Astrocyte of the hippocampus (primary cell): Measurements from ENCODE around the gene ANAPC10.
A peak's percentile ranks its signal among the peaks of the same experiment; 100 is the strongest.
"Not testable (repeated sequence)": the region's sequence is repeated elsewhere in the genome, so short reads cannot be mapped to it uniquely, and the experiment has no call there.

Experiments
- DNase-seq: peaks from one replicate; pipeline ENCODE4 v3.0.0; 2011; ENCODE audit warnings: low read depth, low spot score

Gene ANAPC10, protein sequence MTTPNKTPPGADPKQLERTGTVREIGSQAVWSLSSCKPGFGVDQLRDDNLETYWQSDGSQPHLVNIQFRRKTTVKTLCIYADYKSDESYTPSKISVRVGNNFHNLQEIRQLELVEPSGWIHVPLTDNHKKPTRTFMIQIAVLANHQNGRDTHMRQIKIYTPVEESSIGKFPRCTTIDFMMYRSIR

GRCh38 chr4:145097821-145098674 is at the start of gene ANAPC10, which contains the start of gene ABCE1:
TSS of gene ANAPC10 (minus strand) at chr4:145098196. CDS start at chr4:145096099, 2,097 bp downstream.
TSS of gene ABCE1 (plus strand) at chr4:145098311. CDS start at chr4:145104413, 6,102 bp downstream.
- peak; percentile 99 for DNase-seq

- not testable (repeated sequence) for DNase-seq
Measured at GRCh38 chr4:145136219-145136618, 38.2 kb upstream of the ANAPC10 start.

DNA sequence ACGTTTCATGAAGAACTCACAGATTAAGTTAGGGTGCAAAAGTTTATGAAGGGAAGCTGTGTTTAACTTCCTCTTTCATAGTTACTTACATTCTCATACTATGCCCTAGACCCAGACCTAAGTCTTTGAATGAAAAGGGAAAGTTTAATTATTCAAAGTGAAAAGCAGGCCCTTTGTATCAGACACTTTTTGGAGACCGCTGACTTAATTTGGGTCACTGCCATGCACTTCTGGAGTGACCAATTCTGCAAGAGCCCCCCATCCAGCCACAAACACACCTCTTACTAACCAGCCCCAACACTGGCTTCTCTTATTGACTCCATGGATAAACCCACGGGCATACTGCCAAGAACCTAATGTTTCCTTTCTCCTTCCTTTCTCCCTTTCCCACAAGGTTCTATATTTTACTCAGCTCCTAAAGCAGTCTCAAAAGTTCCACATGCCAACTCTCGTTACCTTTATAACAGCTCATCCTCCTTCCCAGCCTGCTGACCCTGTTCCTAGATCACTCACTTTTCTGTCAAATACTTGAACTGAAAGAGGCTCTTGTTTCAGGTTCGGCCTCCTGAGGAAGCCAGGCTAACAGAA is 34.6 kb upstream of the ANAPC10 start:
- DNase-seq = peak; percentile 76

GRCh38 chr4:145131848-145132247 is 33.9 kb upstream of the ANAPC10 start:
- no peak for DNase-seq

DNA sequence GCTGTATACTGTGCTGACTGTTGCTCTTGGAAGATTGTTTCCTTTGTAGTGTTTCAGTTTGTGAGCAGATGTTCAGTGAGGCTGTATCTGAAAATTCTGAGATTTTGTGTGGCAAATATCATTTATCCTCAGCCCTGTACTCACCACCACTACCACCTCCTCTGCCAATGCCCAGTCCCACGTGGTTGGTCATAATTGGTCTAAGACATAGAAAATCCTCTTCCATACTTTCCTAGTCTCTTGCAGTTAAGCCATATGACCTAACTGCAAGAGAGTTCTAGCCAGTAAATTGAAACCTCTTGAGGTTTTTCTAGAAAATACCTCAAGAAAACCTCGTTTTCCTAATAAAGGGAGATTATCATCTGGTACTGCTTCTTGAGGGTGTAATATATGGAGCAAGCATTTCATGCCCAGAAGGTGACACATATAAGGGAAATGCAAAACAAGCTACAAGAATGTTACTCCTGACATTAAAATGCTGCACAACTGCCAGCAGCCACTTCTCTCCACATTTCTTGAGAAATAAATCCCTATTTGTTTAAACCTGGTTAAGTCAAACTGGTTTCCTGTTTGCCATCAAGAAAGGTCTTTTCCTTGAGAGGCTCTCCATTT is 32.9 kb upstream of the ANAPC10 start:
- DNase-seq = peak; percentile 86

DNA sequence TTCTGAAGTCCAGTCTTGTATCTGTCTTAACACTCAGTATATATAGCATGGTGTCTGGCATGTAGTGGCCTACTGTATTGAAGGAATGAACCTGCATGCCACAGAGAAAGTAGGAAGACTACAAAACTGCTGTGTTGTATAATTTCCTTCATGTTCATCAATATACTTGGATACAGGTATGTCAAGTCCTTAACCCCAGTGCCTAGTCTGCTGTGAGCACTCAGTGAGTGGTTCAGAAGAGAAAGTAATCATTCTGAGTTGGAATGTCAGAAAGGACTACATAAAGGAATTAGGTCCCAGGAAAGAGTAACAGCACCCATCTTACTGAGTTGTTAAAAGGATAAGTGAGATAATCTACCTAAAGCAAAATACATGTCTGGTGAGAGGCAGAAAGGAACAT is 32.1 kb upstream of the ANAPC10 start:
- DNase-seq = no peak

DNA sequence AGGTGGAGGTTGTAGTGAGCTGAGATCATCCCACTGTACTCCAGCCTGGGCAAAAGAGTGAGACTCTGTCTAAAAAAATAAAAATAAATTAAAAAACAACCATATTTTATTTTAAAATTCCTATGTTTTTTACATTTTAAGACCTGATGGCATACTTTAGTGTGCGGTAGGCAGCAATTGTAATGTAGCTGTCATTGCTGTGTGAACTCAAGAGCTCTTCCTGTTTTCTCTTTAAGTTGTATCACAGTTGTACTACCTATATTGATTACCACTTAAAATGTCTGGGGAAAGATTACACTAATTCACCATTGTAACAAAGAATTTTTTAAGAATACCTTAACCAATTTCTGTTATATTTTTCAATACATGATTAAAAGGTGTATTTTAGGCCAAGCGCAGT is 27.4 kb upstream of the ANAPC10 start:
- DNase-seq = no peak

DNA sequence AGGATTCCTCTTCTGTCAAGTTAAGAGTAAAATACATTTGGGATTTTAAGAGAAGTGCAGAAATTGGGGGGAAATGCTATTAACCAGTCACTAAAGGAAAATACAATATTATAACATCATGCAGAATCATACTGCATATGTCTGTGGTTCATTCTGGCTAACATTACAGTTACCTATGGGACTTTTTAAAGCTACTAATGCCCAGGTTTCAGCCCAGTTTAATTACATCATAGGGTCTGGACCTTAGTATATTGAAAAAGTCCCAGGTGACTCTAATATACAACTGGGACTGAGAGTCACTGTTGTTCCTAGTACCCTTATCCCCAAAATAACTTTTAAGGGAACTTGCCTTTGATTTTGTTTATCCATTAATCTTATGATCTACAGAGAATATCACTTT is 10.1 kb upstream of the ANAPC10 start:
- no peak for DNase-seq

DNA sequence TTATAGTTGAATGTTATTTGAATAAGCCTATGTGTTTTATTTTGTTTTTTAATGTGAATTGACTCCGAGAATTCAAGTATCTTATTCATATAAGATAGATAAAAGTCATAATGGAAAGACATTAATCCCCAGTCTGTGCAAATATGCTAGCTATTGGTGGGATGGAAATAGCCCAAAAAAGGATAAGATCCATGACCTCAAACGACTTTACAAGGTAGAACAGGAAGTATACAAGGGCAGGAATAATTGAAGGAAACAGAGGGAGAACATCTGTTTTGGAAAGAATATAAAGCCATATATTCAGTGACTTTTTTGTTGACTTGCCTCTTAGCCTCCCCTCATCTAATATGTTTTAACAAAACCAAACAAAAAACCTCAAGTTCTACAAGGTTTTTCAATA is 9.1 kb upstream of the ANAPC10 start:
- DNase-seq = no peak

GRCh38 chr4:145103496-145103895 is 5.5 kb upstream of the ANAPC10 start:
- no peak for DNase-seq

DNA sequence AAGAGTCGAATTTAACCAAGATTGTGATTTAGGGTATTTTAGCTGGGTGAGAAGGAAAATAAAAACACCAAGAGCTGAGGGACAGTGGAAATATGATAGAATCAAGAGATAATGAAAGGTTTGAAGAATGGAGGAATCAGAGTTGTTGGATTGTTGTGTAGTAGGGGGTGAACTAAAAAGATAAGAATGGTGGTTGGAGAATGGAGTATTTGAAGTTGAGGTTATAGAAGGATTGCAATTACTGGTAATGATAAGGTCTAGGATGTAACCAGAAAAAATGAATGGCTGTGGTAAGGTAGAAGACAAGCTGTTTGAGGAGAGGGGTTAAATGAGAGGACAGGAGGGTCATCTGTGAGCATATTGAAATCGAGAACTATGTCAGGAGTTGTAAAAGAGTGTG is 4.6 kb upstream of the ANAPC10 start:
- DNase-seq = no peak

DNA sequence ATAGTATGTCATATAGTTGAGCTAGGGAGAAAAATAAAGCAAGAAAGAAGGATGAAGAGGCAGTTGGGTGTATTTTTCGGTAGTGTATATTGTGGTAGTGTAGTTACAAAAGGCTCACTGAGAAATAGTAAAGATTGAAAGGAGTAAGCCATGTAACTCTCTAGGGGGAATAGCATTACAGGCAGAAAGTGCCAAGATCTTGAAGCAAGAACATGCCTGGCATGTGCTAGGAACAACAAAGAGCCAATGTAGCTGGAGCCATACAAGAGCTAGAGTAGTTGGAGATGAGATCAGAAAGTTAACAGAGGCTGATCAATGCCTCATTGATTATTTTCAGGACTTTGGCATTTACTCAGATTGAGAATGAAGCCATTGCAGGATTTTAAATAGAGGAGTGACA is 3.1 kb upstream of the ANAPC10 start:
- no peak for DNase-seq

DNA sequence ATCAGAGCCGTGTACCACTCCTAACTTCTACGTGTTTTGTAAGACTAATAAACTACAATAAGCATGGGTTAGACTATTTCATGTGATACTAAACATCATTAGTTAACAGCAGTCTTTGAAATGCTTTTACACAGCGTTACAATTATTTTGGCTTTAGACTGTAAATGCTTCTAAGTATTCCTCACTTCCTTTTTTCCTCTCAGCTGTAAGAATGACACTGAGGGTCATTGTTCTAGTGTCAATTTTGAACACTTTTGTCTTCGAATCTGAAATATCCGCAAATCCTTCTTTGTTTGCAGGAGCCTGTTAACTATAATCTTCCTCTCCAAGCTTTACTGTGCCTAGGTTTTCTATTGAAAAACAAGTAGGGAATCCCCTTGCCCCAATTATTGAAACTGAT is 1.7 kb upstream of the ANAPC10 start:
- peak; percentile 11 for DNase-seq

- DNase-seq = peak; percentile 69
Measured at GRCh38 chr4:145098675-145099037, 660 bp upstream of the ANAPC10 start.

DNA sequence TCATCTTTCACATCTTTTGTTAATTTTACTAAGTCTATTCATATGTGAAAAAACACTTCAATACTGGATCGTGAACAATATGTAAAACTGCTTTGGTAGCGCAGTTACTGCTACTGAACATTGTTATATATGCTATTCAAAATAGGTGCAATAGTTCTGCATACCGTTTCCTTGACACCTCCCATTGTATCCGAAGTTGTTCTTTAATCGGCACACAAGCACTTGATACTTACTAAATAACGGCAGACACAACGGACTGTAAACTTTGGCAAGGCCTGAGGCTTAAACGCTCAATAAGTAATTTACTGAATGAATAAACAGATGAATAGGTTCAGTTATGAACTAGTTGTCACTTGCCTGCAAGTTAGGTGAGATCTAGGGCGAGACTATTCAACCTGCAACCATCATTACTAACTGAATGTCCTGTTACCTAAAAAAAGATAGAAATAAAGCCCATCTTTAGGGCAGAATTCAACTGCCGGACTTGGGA is 620 bp downstream of the ANAPC10 start:
- DNase-seq = no peak

DNA sequence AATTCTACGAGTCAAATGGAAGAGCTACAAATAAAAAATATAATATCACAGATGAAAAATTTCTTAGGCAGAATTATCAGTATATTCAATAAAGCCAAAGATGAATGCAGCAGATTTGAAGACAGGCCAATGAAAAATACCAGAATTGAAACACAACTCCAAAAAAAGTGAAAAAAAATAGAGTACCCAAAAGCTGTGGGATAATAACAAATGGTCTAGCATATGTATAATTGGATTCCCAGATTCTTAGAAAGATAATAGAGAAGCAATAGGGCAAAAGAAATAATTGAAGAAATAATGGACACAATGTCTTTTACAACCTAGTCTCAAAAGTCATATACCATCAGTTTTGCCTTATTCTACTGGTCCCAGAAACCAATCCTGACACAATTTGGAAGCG is 4.4 kb downstream of the ANAPC10 start:
- no peak for DNase-seq

- DNase-seq = no peak
Measured at GRCh38 chr4:145090380-145090779, 7.6 kb downstream of the ANAPC10 start.

DNA sequence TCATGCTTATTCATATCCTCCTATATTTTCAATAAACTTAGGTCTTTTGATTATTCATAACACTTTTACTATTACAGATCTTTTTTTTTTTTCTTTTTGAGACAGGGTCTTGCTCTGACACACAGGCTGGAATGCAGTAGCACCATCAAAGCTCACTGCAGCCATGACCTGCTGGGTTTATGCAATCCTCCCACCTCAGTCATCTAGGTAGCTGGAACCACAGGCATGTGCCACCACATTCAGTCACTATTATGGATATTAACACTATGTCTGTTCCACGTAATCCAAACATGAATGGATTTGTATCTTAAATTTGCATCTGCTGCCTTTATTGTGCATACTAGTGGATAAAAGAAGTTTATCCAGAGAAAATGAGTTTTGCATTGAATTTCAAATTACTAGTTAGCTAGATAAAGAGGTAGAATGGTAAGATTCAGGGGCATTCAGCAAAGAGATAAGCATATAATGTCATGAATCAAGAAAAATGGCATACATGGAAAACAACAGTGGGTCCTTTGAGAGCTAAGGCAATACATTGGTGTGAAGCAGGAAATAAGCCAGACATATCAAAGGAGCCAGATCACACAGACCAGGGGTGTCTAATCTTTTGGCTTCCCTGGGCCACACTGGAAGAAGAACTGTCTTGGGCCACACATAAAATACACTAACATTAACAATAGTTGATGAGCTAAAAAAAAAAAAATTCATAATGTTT is 13.9 kb downstream of the ANAPC10 start:
- peak; percentile 84 for DNase-seq

GRCh38 chr4:145081756-145082155 is 16.2 kb downstream of the ANAPC10 start:
- DNase-seq = no peak

DNA sequence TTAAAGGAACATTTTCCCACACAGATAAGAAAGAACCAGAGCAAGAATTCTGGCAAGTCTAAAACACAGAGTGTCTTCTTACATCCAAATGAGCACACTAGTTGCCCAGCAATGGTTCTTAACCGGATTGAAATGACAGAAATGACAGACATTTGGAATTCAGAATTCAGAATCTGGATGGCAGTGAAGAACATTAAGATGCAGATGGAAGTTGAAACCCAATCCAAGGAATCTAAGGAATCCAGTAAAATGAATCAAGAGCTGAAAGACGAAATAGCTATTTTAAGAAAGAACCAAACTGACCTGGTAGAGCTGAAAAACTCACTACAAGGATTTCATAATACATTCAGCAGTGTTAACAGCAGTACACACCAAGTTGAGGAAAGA is 21.5 kb downstream of the ANAPC10 start:
- DNase-seq = peak; percentile 31

- no peak for DNase-seq
Measured at GRCh38 chr4:145075742-145076468, 22.1 kb downstream of the ANAPC10 start.
